ENCODE data around the gene KHK. TPM values are rescaled to one million over a fixed set of nuclear protein-coding genes. Genes with fewer than 3 reads are reported as not detected.

KHK gene
- polyA plus RNA-seq, 2 of the 4 experiments (the other 2 are of a cell fraction): 4.2 to 7.6 TPM

DNA sequence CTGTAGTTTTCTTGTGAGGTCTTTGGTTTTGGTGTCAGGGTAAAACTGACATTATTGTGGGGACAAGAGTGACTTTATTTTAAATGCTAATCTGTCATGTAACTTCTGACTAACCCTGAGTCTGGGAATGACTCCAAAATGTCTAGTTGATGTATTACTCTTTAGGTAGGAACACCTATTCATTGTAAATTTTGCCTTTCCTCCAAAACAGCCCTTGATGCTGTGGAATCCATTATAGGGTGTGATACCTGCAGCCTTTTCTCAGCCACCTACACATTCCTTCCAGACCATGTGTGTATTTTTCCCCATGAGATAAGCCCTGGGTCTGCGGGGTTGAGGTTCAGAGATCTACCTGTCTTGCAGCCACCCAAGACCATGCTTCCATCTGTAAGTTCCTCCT lies 56.7 kb downstream of the KHK start (continued):
- TF ChIP-seq GATA3 (IDR thresholded peaks at IDR 0.05; ENCODE audit: borderline replicate concordance) (no peak), KDM5A (IDR thresholded peaks at IDR 0.05) (no peak)

DNA sequence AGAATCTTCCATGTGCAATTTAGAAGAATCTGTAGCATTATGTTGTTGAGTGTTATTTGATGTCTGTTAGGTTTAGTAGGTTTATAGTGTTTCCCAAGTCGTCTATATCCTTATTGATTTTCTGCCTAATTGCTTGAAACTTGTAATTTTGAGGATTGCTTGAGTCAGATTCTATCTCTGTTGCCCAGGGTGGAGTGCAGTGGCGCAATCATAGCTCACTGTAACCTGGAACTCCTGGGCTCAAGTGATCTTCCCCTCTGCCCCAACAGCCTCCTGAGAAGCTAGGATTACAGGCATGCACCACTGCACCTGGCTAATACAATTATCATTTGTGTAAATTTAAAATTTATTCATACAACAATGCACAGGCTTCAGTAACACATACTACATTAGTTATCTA lies 59.1 kb downstream of the KHK start:
- Histone ChIP-seq H3K4me2 (no peak overlapping the region), H3K27ac (no peak overlapping the region), H3K4me1 (no peaks in the 10 kb centered on the region), H3K9me3 (peaks cover 3% of the 10 kb centered on the region; the same call in 1 of the 3 replicates), H3K4me3 (no peak overlapping the region)
- ChIA-PET POLR2A (no interaction called here), CTCF (interaction anchor here (0.6 to 2.8 kb wide), 7 partner anchors 12 to 157 kb away, joined by 3 to 10 read pairs (median 3); no protein-coding TSS in a partner anchor)
- DNase-seq (ENCODE audit: low read depth in 1 of 2, low spot score in 1 of 2) (no peak), FAIRE-seq (peak; percentile 7), ATAC-seq (no peak)
- TF ChIP-seq RCOR1 (IDR thresholded peaks at IDR 0.05; ENCODE audit: low read depth, low read length) (no peak), POLR2A (IDR thresholded peaks at IDR 0.05; ENCODE audit: low read length) (no peak), EHF (CRISPR knock-in tag; IDR thresholded peaks at IDR 0.05) (no peak), MAZ (IDR thresholded peaks at IDR 0.05; ENCODE audit: borderline replicate concordance, low read depth, low read length) (no peak), MYC (IDR thresholded peaks at IDR 0.05; ENCODE audit: borderline replicate concordance, low read length) (no peak), CEBPB (IDR thresholded peaks at IDR 0.05) (no peak), HOXB5 (CRISPR knock-in tag; IDR thresholded peaks at IDR 0.05) (no peak), HOXA7 (CRISPR knock-in tag; IDR thresholded peaks at IDR 0.05) (no peak), RARB (CRISPR knock-in tag; IDR thresholded peaks at IDR 0.05) (no peak), NPAS2 (CRISPR knock-in tag; IDR thresholded peaks at IDR 0.05; ENCODE audit: borderline replicate concordance) (no peak), ZFP36 (IDR thresholded peaks at IDR 0.05; ENCODE audit: borderline replicate concordance, partially characterized antibody) (no peak)
- TF ChIP-seq, protein P1, sequence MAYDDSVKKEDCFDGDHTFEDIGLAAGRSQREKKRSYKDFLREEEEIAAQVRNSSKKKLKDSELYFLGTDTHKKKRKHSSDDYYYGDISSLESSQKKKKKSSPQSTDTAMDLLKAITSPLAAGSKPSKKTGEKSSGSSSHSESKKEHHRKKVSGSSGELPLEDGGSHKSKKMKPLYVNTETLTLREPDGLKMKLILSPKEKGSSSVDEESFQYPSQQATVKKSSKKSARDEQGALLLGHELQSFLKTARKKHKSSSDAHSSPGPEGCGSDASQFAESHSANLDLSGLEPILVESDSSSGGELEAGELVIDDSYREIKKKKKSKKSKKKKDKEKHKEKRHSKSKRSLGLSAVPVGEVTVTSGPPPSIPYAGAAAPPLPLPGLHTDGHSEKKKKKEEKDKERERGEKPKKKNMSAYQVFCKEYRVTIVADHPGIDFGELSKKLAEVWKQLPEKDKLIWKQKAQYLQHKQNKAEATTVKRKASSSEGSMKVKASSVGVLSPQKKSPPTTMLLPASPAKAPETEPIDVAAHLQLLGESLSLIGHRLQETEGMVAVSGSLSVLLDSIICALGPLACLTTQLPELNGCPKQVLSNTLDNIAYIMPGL (CRISPR knock-in tag; IDR thresholded peaks at IDR 0.05; ENCODE audit: borderline replicate concordance): no peak
- TF ChIP-seq, protein P2, sequence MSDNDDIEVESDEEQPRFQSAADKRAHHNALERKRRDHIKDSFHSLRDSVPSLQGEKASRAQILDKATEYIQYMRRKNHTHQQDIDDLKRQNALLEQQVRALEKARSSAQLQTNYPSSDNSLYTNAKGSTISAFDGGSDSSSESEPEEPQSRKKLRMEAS (IDR thresholded peaks at IDR 0.05): no peak
- WGBS (ENCODE audit: missing lambda C conversion rate): 55% methylated on average over 2 of the region's 2 CpGs

- ATAC-seq (no peak), DNase-seq (ENCODE audit: low read depth in 1 of 2, low spot score in 1 of 2) (no peak), FAIRE-seq (no peak)
- Histone ChIP-seq H3K4me2 (no peak overlapping the region), H3K27ac (no peak overlapping the region), H3K4me3 (no peak overlapping the region), H3K4me1 (0 out of 3 replicates have a peak, but pooled peaks cover 5% of the 10 kb centered on the region), H3K9me3 (peaks cover 3% of the 10 kb centered on the region; the same call in 1 of the 3 replicates)
- ChIA-PET CTCF (interaction anchor here (0.7 to 2.0 kb wide), 4 partner anchors 18 to 155 kb away, joined by 3 to 7 read pairs (median 4); no protein-coding TSS in a partner anchor), POLR2A (no interaction called here)
- WGBS (ENCODE audit: missing lambda C conversion rate): 81% methylated on average over 8 of the region's 8 CpGs
- TF ChIP-seq, protein P3, sequence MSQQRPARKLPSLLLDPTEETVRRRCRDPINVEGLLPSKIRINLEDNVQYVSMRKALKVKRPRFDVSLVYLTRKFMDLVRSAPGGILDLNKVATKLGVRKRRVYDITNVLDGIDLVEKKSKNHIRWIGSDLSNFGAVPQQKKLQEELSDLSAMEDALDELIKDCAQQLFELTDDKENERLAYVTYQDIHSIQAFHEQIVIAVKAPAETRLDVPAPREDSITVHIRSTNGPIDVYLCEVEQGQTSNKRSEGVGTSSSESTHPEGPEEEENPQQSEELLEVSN (IDR thresholded peaks at IDR 0.05; ENCODE audit: borderline replicate concordance, low read depth): no peak
Observed at GRCh38 chr2:27147935-27148334, 61.4 kb downstream of the KHK start.

- H3K9me3 ChIP-seq: no peaks in the 10 kb centered on the region
- FAIRE-seq (no peak), DNase-seq (ENCODE audit: low read depth in 1 of 2, low spot score in 1 of 2) (no peak), ATAC-seq (peak in 1 of 2 experiments; percentile 11; a peak in 2 of 6 replicates)
- H3K4me2 ChIP-seq: no peak within 1 kb of the TSS
- POLR2A ChIA-PET: no interaction called here
- H3K27ac ChIP-seq: no peak within 1 kb of the TSS
- CTCF ChIA-PET: interaction anchor here (1.1 to 2.6 kb wide), 4 partner anchors 9 to 154 kb away, joined by 3 to 9 read pairs (median 5); no protein-coding TSS in a partner anchor
- H3K4me1 ChIP-seq: 0 out of 3 replicates have a peak, but pooled peaks cover 8% of the 10 kb centered on the region
- H3K4me3 ChIP-seq: no peak within 1 kb of the TSS
- 60% methylated on average over 6 of the region's 12 CpGs for WGBS (ENCODE audit: missing lambda C conversion rate)
- TF ChIP-seq NR3C1 (IDR thresholded peaks at IDR 0.05) (no peak), TFCP2L1 (CRISPR knock-in tag; IDR thresholded peaks at IDR 0.05) (no peak), HDAC2 (IDR thresholded peaks at IDR 0.05) (no peak), JUNB (IDR thresholded peaks at IDR 0.05) (no peak), KDM5A (IDR thresholded peaks at IDR 0.05) (no peak), RAD21 (conservative IDR thresholded peaks at IDR 0.05 in 1 of 2, IDR thresholded peaks at IDR 0.05 in 1 of 2) (no peak), EHF (CRISPR knock-in tag; IDR thresholded peaks at IDR 0.05) (no peak), ATOH8 (CRISPR knock-in tag; IDR thresholded peaks at IDR 0.05; ENCODE audit: low read depth) (no peak), CHD2 (IDR thresholded peaks at IDR 0.05; ENCODE audit: low read length, partially characterized antibody) (no peak), FOXS1 (CRISPR knock-in tag; IDR thresholded peaks at IDR 0.05) (no peak), MAZ (IDR thresholded peaks at IDR 0.05; ENCODE audit: borderline replicate concordance, low read depth, low read length) (no peak), MAFK (IDR thresholded peaks at IDR 0.05; ENCODE audit: partially characterized antibody) (no peak)
Observed at GRCh38 chr2:27148801-27149439, 62.3 kb downstream of the KHK start, which contains the start of gene TCF23. TCF23 (plus strand) TSS chr2:27149004; CDS start chr2:27149134, 130 bp downstream.

All from A549 (cell line).